GDM1 (cell line): ENCODE results near the gene P3H1.
"Not testable (repeated sequence)": the region's sequence is repeated elsewhere in the genome, so short reads cannot be mapped to it uniquely, and the experiment has no call there.

Source experiments
- DNase-seq: peaks from one replicate; lab custom pipeline; 2025; lab: John Stamatoyannopoulos, UW

P3H1 gene

DNA sequence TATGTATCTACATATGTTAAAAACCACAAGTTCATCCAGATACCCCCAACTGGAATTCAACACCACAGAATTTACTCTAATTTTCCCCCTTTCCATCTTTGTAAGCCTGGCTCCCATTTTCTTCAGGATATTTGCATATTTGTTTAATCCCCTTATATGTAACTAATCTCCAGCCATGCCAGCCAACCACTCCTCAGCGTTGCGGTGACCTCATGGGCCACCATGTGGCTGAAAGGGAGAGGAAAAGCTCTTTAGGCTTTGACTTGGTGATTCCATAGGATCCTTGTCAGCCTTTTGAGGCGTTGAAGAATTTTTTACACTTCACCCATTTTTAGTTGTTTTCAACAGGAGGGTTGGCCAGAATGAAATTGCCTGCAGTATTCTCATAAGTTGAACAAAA lies 36.8 kb downstream of the P3H1 start:
- DNase-seq, result no peak

DNA sequence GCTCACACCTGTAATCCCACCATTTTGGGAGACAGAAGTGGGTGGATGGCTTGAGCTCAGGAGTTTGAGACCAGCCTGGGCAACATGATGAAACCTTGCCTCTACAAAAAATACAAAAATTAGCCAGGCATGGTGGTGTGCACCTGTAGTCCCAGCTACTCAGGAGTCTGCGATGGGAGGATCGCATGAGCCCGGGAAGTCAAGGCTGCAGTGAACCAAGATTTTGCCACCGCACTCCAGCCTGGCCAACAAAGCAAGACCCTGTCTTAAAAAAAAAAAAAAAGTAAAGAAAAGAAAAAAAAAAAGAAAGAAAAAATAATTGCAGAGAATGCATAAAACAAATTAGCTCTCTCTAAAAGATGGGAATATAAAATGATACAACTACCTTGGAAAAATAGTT lies 41.0 kb downstream of the P3H1 start:
- DNase-seq, result not testable (repeated sequence)

DNA sequence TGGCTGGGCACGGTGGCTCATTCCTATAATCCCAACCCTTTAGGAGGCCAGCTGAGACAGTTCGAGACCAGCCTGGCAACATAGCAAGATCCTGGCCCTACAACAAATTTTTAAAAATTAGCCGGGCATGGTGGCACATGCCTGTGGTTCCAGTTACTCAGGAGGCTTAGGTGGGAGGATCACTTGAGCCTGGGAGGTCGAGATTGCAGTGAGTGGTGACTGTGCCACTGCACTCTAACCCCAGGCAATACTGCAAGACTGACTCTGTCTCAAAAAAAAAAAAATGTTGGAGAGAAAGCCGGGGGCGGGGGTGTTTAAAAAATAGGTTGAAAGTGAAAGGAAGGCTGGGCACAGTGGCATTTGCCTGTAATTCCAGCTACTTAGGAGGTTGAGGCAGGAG lies 43.3 kb downstream of the P3H1 start:
- DNase-seq, result no peak

DNA sequence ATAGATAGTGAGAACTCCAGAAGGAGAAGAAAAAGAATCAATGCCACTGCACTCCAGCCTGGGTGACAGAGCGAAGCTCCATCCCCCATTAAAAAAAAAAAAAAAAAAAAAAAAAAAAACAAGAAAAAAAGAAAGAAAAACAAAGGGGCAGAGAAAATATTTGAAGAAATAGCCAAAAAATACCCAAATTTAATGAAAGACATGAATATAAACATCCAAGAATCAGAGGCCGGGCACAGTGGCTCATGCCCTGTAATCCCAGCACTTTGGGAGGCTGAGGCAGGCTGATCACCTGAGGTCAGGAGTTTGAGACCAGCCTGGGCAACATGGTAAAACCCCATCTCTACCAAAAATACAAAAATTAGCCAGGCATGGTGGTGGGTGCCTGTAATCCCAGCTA lies 44.4 kb downstream of the P3H1 start:
- not testable (repeated sequence) for DNase-seq

DNA sequence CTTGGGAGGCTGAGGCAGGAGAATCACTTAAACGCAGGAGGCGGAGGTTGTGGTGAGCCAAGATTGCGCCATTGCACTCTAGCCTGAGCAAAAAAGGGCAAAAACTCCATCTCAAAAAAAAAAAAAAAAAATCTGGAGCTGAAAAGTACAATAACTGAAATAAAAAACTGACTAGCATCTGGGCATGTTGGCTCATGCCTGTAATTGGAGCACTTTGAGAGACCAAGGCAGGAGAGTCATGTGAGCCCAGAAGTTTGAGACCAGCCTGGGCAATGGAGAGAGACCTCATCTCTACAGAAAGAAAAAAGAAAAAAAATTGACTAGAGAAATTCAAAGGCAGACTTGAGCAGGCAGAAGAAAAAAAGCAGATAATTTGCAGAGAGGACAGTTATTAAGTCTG lies 44.9 kb downstream of the P3H1 start:
- no peak for DNase-seq

DNA sequence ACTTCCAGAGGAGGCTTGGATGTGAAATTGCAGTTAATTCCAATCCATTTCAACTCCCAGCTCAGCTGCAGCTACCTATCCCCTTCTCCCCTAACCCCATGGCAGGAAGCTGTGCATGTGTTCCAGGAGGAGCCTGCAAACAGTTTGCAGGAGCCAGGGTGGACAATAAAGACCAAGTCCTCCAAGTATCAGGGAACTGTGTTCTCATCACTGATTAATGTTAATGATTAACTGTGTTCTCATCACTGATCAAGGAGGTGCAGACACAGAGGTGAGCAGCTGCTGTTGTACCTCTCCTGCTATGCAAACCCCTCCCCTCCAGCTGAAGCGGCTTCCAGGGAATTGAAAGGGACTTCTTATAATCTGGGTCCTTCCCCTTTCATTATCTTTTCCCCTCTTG lies 46.0 kb downstream of the P3H1 start:
- no peak for DNase-seq

DNA sequence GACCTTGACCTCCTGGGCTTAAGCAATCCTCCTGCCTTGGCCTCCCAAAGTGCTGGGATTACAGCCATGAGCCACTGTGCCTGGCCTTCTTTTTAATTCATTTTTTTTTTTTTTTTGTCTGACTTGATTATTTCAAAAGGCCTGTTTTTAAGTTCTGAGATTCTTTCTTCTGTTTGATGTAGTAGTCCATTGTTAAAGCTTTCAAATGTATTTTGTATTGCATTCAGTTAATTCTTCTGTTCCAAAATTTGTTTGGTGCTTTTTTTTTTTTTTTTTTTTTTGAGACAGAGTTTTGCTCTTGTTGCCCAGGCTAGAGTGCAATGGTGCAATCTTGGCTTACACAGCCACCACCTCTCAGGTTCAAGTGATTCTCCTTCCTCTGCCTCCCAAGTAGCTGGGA lies 52.4 kb downstream of the P3H1 start:
- not testable (repeated sequence) for DNase-seq

DNA sequence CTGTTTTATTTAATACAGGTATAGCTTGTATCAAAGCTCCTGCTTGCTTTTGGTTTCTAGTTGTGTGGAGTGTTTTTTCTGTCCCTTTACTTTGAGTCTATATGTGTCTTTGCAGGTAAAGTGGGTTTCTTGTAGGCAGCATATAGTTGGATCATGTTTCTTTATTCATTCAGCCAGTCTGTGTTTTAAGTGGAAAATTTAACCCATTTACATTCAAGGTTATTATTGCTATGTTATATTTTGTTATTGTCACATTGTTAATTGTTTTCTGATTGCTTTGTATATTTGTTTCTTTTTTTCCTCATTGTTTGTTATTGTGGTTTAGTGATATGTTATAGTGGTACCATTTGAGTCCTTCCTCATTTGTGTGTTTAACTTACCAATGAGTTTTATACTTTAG lies 53.5 kb downstream of the P3H1 start:
- no peak for DNase-seq

DNA sequence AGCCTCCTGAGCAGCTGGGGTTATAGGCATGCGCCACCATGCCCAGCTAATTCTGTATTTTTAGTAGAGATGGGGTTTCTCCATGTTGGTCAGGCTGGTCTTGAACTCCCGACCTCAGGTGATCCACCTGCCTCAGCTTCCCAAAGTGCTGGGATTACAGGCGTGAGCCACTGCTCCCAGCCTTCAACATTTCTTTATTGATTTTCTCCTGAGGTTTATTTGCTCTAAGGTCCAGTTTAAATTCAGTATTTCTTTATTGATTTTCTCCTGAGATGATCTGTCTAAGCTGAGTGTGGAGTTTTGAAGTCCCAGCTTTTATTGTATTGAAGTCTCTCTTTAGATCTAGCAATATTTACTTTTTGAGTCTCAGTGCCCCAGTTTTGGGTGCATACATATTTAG lies 54.0 kb downstream of the P3H1 start:
- not testable (repeated sequence) for DNase-seq

DNA sequence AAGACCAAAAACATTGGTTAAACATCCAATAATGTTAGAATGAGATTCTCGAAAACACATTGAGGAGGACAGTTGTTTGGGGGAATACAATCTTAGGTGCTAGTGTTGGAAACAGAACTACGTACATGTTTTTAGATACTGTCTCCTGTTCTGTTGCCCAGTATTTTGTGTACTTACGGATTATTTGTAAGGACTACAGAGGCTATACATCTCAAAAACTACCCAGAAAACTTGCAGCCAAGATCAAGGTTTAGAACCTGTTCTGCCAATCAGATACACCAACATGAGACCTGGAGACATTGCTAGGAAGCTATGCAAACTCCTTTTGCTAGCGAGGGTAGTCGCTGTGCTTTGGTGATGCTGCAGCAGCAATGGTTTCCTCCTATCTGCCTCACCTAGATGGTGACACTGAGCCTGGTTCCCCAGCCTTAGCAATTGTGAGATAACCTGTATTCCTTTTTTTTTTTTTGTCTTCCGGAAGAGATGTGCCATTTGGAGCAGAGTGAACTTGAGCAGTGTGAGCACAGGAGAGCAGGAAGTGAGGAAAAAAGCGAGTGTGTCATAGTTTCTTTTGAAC lies 62.9 kb downstream of the P3H1 start:
- DNase-seq, result no peak

DNA sequence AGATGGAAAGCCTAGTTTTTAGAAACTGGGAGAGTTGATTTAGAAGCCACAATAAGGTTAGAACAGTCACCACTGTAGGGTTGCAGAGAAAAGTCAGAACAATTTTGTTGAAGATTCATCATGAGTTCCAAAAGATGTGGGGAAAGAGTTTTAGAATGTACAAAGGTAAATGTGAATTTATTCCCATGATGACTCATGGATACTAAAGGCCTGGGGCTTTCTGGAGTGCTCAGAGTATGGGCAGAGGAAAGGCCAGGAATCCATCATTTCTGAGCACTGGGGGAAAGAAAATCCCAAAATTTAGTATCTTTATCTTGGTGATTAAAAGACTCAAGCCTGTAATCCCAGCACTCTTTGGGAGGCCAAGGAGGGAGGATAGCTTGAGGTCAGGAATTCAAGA lies 66.8 kb downstream of the P3H1 start:
- no peak for DNase-seq

DNA sequence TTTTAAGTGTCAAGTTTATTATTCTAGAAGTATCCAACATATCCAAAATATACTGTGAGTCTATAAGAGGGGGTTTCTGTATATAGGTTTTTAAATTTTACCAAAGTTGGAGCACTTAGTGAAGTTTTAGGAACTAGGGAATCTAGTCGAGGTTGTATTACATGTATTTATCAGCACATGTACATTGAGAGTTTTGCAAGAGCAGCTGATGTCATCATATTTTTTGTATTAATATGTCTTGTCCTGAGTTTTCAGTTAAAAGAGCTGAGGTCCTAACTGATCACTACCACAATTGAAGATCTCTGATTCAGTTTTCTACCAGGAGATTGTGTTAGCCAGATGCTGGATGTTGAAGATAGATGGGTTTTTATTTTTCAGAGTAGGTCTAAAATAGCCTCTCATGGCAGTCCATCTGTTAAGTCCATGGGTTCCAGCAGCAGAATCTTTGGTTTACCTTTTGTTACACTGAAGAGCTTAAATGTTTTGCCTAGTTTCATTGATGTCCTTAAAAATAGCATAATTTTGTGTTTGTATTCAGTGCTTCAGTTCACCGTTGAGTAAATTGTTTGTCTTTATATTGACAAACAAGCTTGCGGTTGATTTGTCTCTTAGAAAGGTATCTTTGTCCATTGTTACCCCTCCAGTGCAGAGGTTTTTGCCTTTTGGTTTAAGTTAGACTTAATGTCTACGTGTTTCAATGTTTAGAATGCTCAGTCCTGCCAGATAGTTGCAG lies 68.6 kb downstream of the P3H1 start:
- DNase-seq, result no peak
